Effector memory CD4-positive, alpha-beta T cell (primary cell): ENCODE results near the gene L3MBTL4.
"Not testable (repeated sequence)": the region's sequence is repeated elsewhere in the genome, so short reads cannot be mapped to it uniquely, and the experiment has no call there.

Source experiments
- DNase-seq, 3 donors: peaks; one replicate each; pipeline ENCODE4 v3.0.0-alpha.2; 2020
- H3K27ac ChIP-seq: 2 replicates; pipeline ENCODE4 v1.7.0; 2013; ENCODE audit warnings: mild to moderate bottlenecking, low read length, moderate library complexity; ENCODE audit not compliant: insufficient read depth, poor library complexity, severe bottlenecking
- H3K27me3 ChIP-seq: replicated peaks from 2 replicates; pipeline ENCODE4 v1.7.0; 2013; ENCODE audit warnings: mild to moderate bottlenecking, low read length; ENCODE audit not compliant: insufficient read depth, control insufficient read depth, poor library complexity, severe bottlenecking
- H3K36me3 ChIP-seq: 2 replicates; pipeline ENCODE4 v1.7.0; 2013; ENCODE audit warnings: mild to moderate bottlenecking, low read length, moderate library complexity; ENCODE audit not compliant: control insufficient read depth, insufficient read depth
- H3K4me1 ChIP-seq: 2 replicates; pipeline ENCODE4 v1.7.0; 2013; ENCODE audit warnings: low read length, mild to moderate bottlenecking; ENCODE audit not compliant: control insufficient read depth, insufficient read depth, poor library complexity, severe bottlenecking
- H3K4me3 ChIP-seq: 2 replicates; pipeline ENCODE4 v1.7.0; 2013; ENCODE audit warnings: low read length, low read depth, mild to moderate bottlenecking; ENCODE audit not compliant: insufficient read depth, poor library complexity, severe bottlenecking
- H3K9me3 ChIP-seq: 2 replicates; pipeline ENCODE4 v1.7.0; 2013; ENCODE audit warnings: mild to moderate bottlenecking, low read length, moderate library complexity; ENCODE audit not compliant: control insufficient read depth

Gene L3MBTL4

DNA sequence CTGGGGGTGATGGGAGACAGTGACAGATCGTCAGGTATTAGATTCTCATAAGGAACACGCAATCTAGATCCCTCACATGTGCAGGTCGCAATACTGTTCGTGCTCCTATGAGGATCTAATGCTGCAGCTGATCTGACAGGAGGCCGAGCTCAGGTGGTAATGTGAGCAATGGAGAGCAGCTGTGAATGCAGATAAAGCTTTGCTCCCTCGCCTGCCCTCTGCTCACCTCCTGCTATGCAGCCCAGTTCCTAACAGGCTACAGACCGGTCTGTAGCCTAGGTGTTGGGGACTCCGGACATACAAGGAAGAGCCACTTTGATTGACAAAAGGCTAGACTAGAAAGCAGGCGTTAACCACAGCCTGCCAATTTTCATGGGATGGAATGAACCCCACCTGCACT lies 335.8 kb downstream of the L3MBTL4 start:
- no peak for DNase-seq
- H3K9me3 ChIP-seq: no peaks in the 10 kb centered on the region
- H3K36me3 ChIP-seq: no peaks in the 10 kb centered on the region
- H3K27ac ChIP-seq: no peak overlapping the region
- no peaks in the 10 kb centered on the region for H3K27me3 ChIP-seq
- H3K4me1 ChIP-seq: no peaks in the 10 kb centered on the region
- H3K4me3 ChIP-seq: no peak overlapping the region

DNA sequence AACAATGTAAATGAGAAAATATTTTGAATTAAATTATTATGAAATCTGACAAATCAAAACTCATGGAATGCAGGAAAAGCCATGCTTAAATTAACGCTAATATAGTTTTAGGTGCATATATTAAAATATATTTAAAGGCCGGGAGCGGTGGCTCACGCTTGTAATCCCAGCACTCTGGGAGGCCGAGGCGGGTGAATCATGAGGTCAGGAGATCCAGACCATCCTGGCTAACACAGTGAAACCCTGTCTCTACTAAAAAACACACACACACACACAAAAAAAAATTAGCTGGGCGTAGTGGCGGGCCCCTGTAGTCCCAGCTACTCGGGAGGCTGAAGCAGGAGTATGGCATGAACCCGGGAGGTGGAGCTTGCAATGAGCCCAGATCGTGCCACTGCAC lies 342.3 kb downstream of the L3MBTL4 start:
- not testable (repeated sequence) for H3K27ac ChIP-seq, DNase-seq, H3K4me3 ChIP-seq, H3K27me3 ChIP-seq, H3K36me3 ChIP-seq, H3K4me1 ChIP-seq, H3K9me3 ChIP-seq

DNA sequence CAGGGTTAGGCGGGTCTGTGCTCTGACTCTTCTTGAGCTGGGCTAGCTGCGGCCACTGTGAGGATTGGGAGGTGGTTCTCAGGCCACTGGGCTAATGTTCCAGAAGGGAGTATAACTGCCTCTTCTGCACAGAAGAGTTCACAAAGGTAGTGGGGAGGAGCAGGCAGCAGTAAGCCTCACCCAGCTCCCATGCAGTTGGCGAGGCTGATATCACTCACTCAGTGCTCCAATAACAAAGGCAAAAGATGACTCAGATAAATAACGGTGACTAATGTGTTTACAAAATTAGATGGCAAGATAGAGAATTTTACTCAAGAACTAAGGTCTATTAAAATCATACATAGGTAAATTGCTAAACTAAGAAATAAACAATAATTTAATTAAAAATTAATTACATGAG lies 345.2 kb downstream of the L3MBTL4 start:
- no peak for DNase-seq
- no peak overlapping the region for H3K4me3 ChIP-seq
- no peak overlapping the region for H3K27ac ChIP-seq
- no peaks in the 10 kb centered on the region for H3K4me1 ChIP-seq
- H3K36me3 ChIP-seq: no peaks in the 10 kb centered on the region
- H3K27me3 ChIP-seq: no peaks in the 10 kb centered on the region
- no peaks in the 10 kb centered on the region for H3K9me3 ChIP-seq

DNA sequence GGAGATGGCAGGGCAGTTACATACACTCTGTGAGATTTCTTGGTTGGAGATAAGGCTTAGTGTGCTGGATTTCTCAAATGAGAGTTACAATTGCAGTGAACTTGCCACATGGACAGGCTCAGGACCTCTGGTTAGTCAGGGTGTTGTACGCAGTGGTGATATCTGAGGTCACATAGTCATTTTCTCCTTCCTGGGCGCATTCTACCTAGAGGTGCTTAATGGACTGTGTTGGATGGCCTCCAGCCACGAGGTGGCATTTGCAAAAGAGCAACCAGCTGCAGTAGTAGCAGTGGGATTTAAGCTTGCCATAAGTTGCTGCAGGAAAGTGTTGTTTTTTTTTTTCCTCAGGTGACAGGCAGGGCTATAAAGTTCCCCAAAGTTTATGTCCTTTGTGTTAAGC lies 345.6 kb downstream of the L3MBTL4 start:
- Histone ChIP-seq H3K4me1 (no peaks in the 10 kb centered on the region), H3K36me3 (no peaks in the 10 kb centered on the region), H3K27ac (no peak overlapping the region), H3K9me3 (no peaks in the 10 kb centered on the region), H3K4me3 (no peak overlapping the region), H3K27me3 (no peaks in the 10 kb centered on the region)
- DNase-seq: no peak

DNA sequence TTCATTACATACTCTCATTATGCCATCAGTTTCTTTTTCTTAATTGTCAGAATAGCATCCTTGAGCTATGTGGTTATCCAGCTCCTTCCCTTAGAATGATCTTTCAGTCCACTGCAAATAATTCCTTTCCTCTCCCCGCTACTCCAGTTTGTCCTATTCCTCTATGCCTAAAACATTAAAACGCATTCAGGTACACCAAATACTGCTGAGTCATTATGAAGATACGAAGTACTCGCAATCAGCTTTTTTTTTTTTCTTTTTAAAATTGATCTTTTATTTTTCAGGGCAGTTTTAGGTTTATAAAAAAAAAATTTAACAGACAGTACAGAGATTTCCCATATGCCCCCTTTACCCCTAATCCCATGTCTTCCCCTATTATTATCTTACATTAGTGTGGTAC lies 354.6 kb downstream of the L3MBTL4 start:
- Histone ChIP-seq H3K27me3 (no peaks in the 10 kb centered on the region), H3K36me3 (no peaks in the 10 kb centered on the region), H3K9me3 (no peaks in the 10 kb centered on the region), H3K4me3 (no peak overlapping the region), H3K27ac (no peak overlapping the region), H3K4me1 (no peaks in the 10 kb centered on the region)
- no peak for DNase-seq

DNA sequence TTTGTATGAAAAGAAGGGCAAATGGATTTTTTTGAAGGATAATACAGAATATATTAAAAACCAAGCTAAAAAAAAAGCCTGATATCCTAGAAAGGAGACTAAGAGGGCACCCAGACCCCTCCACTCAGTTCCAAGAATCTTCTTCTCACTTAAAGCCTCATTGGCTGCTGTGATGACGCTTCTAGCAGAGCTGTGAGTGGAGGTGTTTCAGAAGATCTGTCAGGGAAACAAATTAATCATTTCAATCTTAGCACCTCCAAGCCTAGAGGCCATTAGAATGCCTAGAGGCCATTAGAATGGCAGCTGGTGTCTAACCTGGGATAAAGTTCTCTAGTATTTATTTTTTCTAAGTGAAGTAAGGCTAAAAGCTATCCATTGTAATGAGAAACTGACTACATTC lies 355.2 kb downstream of the L3MBTL4 start:
- Histone ChIP-seq H3K36me3 (no peaks in the 10 kb centered on the region), H3K27me3 (no peaks in the 10 kb centered on the region), H3K27ac (no peak overlapping the region), H3K4me1 (no peaks in the 10 kb centered on the region), H3K4me3 (no peak overlapping the region), H3K9me3 (no peaks in the 10 kb centered on the region)
- no peak for DNase-seq

DNA sequence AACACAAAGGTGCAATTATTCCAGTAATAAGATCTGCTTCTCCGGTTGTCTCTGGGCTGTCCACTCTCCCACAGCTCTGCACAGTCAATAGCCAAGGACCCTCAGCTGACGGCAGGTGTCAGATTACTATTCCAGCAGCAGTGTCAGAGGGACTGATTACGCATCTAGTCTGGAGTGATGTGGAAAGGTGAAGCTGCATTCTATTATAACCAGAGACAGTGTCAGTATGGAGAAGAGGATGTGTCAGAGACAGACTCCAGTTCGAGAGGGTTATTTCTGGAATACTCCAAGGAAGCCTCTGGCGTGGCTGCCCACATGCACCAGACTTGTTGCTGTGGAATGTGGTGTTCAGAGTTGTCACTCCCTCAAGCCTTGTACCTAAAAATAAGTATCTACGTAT lies 355.8 kb downstream of the L3MBTL4 start:
- Histone ChIP-seq H3K27ac (no peak overlapping the region), H3K4me1 (no peaks in the 10 kb centered on the region), H3K4me3 (no peak overlapping the region), H3K9me3 (no peaks in the 10 kb centered on the region), H3K27me3 (no peaks in the 10 kb centered on the region), H3K36me3 (no peaks in the 10 kb centered on the region)
- no peak for DNase-seq

DNA sequence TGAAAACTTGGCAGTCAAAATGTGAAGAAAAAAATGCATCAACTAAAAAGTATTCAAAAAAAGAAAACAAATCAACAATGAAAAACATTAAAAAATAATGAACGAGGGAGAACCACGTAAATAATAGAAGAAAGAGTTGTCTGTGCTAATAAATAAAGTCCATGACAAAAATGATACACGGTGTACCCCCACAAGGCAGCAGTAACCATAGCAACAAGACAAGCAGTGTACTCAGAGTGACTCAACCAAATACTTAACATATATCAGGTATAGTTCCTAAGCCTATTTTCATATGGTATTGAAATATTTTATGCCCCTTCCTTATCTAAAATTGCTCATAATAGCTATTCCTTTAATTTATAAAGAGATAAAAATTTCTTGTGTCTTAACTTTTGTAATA lies 357.1 kb downstream of the L3MBTL4 start:
- H3K27me3 ChIP-seq: no peaks in the 10 kb centered on the region
- DNase-seq: no peak
- no peak overlapping the region for H3K27ac ChIP-seq
- no peak overlapping the region for H3K4me3 ChIP-seq
- no peaks in the 10 kb centered on the region for H3K36me3 ChIP-seq
- no peaks in the 10 kb centered on the region for H3K9me3 ChIP-seq
- H3K4me1 ChIP-seq: no peaks in the 10 kb centered on the region

DNA sequence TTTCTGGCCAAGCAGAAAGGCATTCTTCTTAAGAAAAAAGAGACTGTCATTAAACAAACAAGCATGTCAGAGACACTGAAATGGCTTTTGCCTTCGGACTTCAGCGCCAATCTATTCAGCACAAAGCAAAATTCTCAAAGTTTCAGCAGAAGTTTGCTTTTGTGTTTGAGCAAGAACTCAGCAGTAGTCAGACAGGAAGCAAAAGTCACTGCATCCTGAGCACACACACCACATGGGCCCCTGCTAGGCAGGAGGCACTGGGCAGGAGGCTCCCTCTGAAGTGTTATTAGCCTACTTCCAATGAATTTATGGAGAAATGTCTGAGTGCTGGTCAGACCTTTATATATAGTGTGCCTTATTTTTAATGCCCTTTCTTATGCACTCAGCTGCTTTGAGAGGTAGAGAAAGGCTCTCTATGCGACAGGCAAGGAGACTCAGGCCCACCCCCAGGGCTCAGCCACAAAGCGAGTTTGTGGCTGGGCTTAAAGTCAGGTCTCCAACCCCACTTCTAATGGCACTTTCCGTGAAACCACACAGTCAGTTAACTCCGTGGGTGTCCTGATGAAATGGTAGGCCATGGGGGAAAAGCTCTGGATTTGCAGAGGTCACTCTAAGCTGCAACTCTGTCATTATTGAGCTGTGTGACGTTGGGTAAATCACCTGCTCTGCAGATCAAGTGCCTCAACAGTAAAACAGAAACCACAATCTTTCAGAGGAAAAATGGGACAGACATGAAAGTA lies 358.4 kb downstream of the L3MBTL4 start:
- Histone ChIP-seq H3K9me3 (no peaks in the 10 kb centered on the region), H3K36me3 (no peaks in the 10 kb centered on the region), H3K27ac (no peak overlapping the region), H3K4me1 (no peaks in the 10 kb centered on the region), H3K4me3 (no peak overlapping the region), H3K27me3 (no peaks in the 10 kb centered on the region)
- DNase-seq: no peak

DNA sequence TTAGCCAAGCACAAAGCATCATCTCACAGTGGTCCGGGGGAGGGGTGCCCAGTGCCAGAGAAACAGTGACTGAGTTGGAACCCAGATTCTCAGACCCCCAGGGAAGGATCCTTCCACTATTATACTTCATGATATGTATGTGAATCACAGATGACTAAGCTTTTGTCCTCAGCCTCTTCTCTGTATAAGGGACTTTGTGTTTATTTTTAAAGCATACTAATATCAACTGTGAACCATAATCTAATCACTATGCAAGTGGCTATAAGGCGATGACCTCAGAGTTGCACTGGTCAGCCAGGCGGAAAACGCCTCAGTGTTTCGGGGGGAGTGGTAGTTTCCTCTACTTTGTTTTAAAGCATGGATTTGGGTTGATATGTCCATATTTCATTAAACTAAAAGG lies 359.0 kb downstream of the L3MBTL4 start:
- Histone ChIP-seq H3K36me3 (no peaks in the 10 kb centered on the region), H3K4me3 (no peak overlapping the region), H3K27me3 (no peaks in the 10 kb centered on the region), H3K9me3 (no peaks in the 10 kb centered on the region), H3K4me1 (no peaks in the 10 kb centered on the region), H3K27ac (no peak overlapping the region)
- DNase-seq: no peak
